HepG2 (cell line): ENCODE results near the gene TH.

ENCODE experiments used
- EP300 ChIP-seq, 3 experiments: sonication (generic) in 1 of 3; formaldehyde crosslinking in 1 of 3; IDR thresholded peaks; 2 replicates each; pipeline versions ENCODE4 v1.5.1 to v1.6.1; 2011 to 2020; ENCODE audit warnings: low read depth in 2 of 3, low read length in 2 of 3, borderline replicate concordance in 1 of 3, improper control_type of control experiment in 1 of 3, mild to moderate bottlenecking in 1 of 3, missing genetic modification reagents in 1 of 3, moderate library complexity in 1 of 3
- NFIC ChIP-seq: IDR thresholded peaks from 2 replicates; pipeline ENCODE4 v1.6.1; 2012; ENCODE audit warnings: mild to moderate bottlenecking, low read length, inconsistent platforms
- ZMAT3 ChIP-seq: sonication (generic); formaldehyde crosslinking; conservative IDR thresholded peaks from 2 replicates; pipeline ENCODE4 v1.7.0; 2021; ENCODE audit warnings: missing genetic modification reagents
- ZNF639 ChIP-seq: conservative IDR thresholded peaks from 2 replicates; pipeline ENCODE4 v1.6.1; 2018; ENCODE audit warnings: missing genetic modification reagents
- TF ChIP-seq, protein P1 (sequence below): sonication (generic); formaldehyde crosslinking; IDR thresholded peaks from 2 replicates; pipeline ENCODE4 v1.8.0; 2022; ENCODE audit warnings: mild to moderate bottlenecking, missing genetic modification reagents; ENCODE audit not compliant: insufficient replicate concordance
- TF ChIP-seq, protein P2 (sequence below): sonication (generic); formaldehyde crosslinking; IDR thresholded peaks from 2 replicates; pipeline ENCODE4 v1.4.0; 2020; ENCODE audit warnings: low read depth, mild to moderate bottlenecking, missing genetic modification reagents
- TF ChIP-seq, protein P3 (sequence below): sonication (generic); formaldehyde crosslinking; IDR thresholded peaks from 2 replicates; pipeline ENCODE4 v1.5.0; 2020; ENCODE audit warnings: mild to moderate bottlenecking, missing genetic modification reagents, moderate library complexity

GRCh38 chr11:2140411-2141400 lies 30.9 kb downstream of the TH start:
- TF ChIP-seq, protein P1, sequence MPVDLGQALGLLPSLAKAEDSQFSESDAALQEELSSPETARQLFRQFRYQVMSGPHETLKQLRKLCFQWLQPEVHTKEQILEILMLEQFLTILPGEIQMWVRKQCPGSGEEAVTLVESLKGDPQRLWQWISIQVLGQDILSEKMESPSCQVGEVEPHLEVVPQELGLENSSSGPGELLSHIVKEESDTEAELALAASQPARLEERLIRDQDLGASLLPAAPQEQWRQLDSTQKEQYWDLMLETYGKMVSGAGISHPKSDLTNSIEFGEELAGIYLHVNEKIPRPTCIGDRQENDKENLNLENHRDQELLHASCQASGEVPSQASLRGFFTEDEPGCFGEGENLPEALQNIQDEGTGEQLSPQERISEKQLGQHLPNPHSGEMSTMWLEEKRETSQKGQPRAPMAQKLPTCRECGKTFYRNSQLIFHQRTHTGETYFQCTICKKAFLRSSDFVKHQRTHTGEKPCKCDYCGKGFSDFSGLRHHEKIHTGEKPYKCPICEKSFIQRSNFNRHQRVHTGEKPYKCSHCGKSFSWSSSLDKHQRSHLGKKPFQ (CRISPR knock-in tag), result no peak
- TF ChIP-seq, protein P2, sequence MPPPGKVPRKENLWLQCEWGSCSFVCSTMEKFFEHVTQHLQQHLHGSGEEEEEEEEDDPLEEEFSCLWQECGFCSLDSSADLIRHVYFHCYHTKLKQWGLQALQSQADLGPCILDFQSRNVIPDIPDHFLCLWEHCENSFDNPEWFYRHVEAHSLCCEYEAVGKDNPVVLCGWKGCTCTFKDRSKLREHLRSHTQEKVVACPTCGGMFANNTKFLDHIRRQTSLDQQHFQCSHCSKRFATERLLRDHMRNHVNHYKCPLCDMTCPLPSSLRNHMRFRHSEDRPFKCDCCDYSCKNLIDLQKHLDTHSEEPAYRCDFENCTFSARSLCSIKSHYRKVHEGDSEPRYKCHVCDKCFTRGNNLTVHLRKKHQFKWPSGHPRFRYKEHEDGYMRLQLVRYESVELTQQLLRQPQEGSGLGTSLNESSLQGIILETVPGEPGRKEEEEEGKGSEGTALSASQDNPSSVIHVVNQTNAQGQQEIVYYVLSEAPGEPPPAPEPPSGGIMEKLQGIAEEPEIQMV (CRISPR knock-in tag), result no peak
- TF ChIP-seq NFIC (no peak), EP300 (IDR thresholded peaks at IDR 0.05; ENCODE audit: low read depth in 2 of 2, low read length in 2 of 2) (no peak), EP300 (CRISPR knock-in tag; IDR thresholded peaks at IDR 0.05; ENCODE audit: borderline replicate concordance) (no peak), ZNF639 (no peak), ZMAT3 (CRISPR knock-in tag) (no peak)
- TF ChIP-seq, protein P3, sequence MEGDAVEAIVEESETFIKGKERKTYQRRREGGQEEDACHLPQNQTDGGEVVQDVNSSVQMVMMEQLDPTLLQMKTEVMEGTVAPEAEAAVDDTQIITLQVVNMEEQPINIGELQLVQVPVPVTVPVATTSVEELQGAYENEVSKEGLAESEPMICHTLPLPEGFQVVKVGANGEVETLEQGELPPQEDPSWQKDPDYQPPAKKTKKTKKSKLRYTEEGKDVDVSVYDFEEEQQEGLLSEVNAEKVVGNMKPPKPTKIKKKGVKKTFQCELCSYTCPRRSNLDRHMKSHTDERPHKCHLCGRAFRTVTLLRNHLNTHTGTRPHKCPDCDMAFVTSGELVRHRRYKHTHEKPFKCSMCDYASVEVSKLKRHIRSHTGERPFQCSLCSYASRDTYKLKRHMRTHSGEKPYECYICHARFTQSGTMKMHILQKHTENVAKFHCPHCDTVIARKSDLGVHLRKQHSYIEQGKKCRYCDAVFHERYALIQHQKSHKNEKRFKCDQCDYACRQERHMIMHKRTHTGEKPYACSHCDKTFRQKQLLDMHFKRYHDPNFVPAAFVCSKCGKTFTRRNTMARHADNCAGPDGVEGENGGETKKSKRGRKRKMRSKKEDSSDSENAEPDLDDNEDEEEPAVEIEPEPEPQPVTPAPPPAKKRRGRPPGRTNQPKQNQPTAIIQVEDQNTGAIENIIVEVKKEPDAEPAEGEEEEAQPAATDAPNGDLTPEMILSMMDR, result peak; percentile 34; the same call in 1 of the 2 replicates
